Effector memory CD8-positive, alpha-beta T cell (primary cell): Measurements from ENCODE around the gene NRDC.
A peak's percentile ranks its signal among the peaks of the same experiment; 100 is the strongest.
"Not testable (repeated sequence)": the region's sequence is repeated elsewhere in the genome, so short reads cannot be mapped to it uniquely, and the experiment has no call there.

Source experiments
- ATAC-seq: fragments of 150-1000 bp; cut with Tn5 transposase; replicated peaks from 2 replicates; pipeline ENCODE4 v1.10.0; 2021; ENCODE audit warnings: mild to moderate bottlenecking, moderate library complexity
- DNase-seq, 3 experiments: peaks; one replicate each; pipeline ENCODE4 v3.0.0; 2021
- H3K27ac Mint-ChIP-seq, 2 donors: one replicate each; pipeline ENCODE4 v1.8.0; 2022; ENCODE audit warnings: mild to moderate bottlenecking in 2 of 2, mixed read lengths in 2 of 2, moderate library complexity in 2 of 2
- H3K27me3 Mint-ChIP-seq, 2 donors: one replicate each; pipeline ENCODE4 v1.8.0; 2022; ENCODE audit warnings: mixed read lengths in 2 of 2
- H3K36me3 Mint-ChIP-seq: one replicate; pipeline ENCODE4 v1.8.0; 2022; ENCODE audit warnings: mild to moderate bottlenecking, moderate library complexity, mixed read lengths; ENCODE audit not compliant: insufficient read depth
- H3K4me1 Mint-ChIP-seq, 2 donors: one replicate each; pipeline ENCODE4 v1.8.0; 2022; ENCODE audit warnings: low read depth in 2 of 2, mixed read lengths in 2 of 2
- H3K4me3 Mint-ChIP-seq, 2 donors: one replicate each; pipeline ENCODE4 v1.8.0; 2022; ENCODE audit warnings: mild to moderate bottlenecking in 2 of 2, mixed read lengths in 2 of 2, moderate library complexity in 2 of 2
- H3K9me3 Mint-ChIP-seq, 2 donors: one replicate each; pipeline ENCODE4 v1.8.0; 2022; ENCODE audit warnings: mixed read lengths in 2 of 2

NRDC gene

GRCh38 chr1:51847294-51847920 lies 31.1 kb downstream of the NRDC start:
- Mint-ChIP-seq H3K4me1 (peaks cover 12 to 28% of the 10 kb centered on the region in 2 donors), H3K27me3 (no peaks in the 10 kb centered on the region), H3K36me3 (peaks cover 8% of the 10 kb centered on the region), H3K27ac (no peak overlapping the region), H3K9me3 (no peaks in the 10 kb centered on the region), H3K4me3 (no peak overlapping the region)
- no peak for ATAC-seq
- no peak for DNase-seq

GRCh38 chr1:51843948-51844347 lies 34.6 kb downstream of the NRDC start:
- peaks cover 20 to 42% of the 10 kb centered on the region in 2 donors for H3K4me1 Mint-ChIP-seq
- no peak overlapping the region for H3K4me3 Mint-ChIP-seq
- peaks cover 16% of the 10 kb centered on the region for H3K36me3 Mint-ChIP-seq
- H3K9me3 Mint-ChIP-seq = no peaks in the 10 kb centered on the region
- H3K27me3 Mint-ChIP-seq = no peaks in the 10 kb centered on the region
- H3K27ac Mint-ChIP-seq = peak overlapping the region in 1 of 2 donors; percentile 76
- ATAC-seq (no peak), DNase-seq (no peak)

GRCh38 chr1:51842261-51842660 lies 36.3 kb downstream of the NRDC start:
- Mint-ChIP-seq H3K4me1 (peaks cover 20 to 46% of the 10 kb centered on the region in 2 donors), H3K27me3 (no peaks in the 10 kb centered on the region), H3K9me3 (no peaks in the 10 kb centered on the region), H3K4me3 (no peak overlapping the region), H3K27ac (no peak overlapping the region), H3K36me3 (peaks cover 24% of the 10 kb centered on the region)
- DNase-seq (no peak), ATAC-seq (no peak)

GRCh38 chr1:51840743-51841461 lies 37.6 kb downstream of the NRDC start:
- Mint-ChIP-seq H3K4me1 (peaks cover 20 to 42% of the 10 kb centered on the region in 2 donors), H3K27ac (no peak overlapping the region)

GRCh38 chr1:51840182-51840581 lies 38.3 kb downstream of the NRDC start:
- no peak overlapping the region for H3K4me3 Mint-ChIP-seq
- no peaks in the 10 kb centered on the region for H3K9me3 Mint-ChIP-seq
- H3K36me3 Mint-ChIP-seq = peaks cover 38% of the 10 kb centered on the region
- DNase-seq (no peak), ATAC-seq (no peak)
- no peak overlapping the region for H3K27ac Mint-ChIP-seq
- no peaks in the 10 kb centered on the region for H3K27me3 Mint-ChIP-seq
- peaks cover 18 to 41% of the 10 kb centered on the region in 2 donors for H3K4me1 Mint-ChIP-seq

More at GRCh38 chr1:51840743-51841461, 37.6 kb downstream of the NRDC start:
- Mint-ChIP-seq H3K27me3 (no peaks in the 10 kb centered on the region), H3K36me3 (peaks cover 31% of the 10 kb centered on the region), H3K4me3 (no peak overlapping the region), H3K9me3 (no peaks in the 10 kb centered on the region)
- ATAC-seq (no peak), DNase-seq (no peak)

GRCh38 chr1:51839094-51839493 lies 39.4 kb downstream of the NRDC start:
- Mint-ChIP-seq H3K27ac (peak overlapping the region in 1 of 2 donors; percentile 41), H3K4me1 (peaks cover 11 to 34% of the 10 kb centered on the region in 2 donors), H3K9me3 (no peaks in the 10 kb centered on the region), H3K27me3 (no peaks in the 10 kb centered on the region), H3K36me3 (peaks cover 47% of the 10 kb centered on the region), H3K4me3 (no peak overlapping the region)
- ATAC-seq (no peak), DNase-seq (no peak)

GRCh38 chr1:51837243-51837642 lies 41.3 kb downstream of the NRDC start:
- Mint-ChIP-seq H3K27ac (peak overlapping the region in 1 of 2 donors; percentile 12), H3K4me1 (peaks cover 8 to 27% of the 10 kb centered on the region in 2 donors), H3K9me3 (no peaks in the 10 kb centered on the region), H3K36me3 (peaks cover 57% of the 10 kb centered on the region), H3K27me3 (no peaks in the 10 kb centered on the region), H3K4me3 (no peak overlapping the region)
- no peak for ATAC-seq
- DNase-seq = no peak

- no peak for DNase-seq
- Mint-ChIP-seq H3K4me3 (no peak overlapping the region), H3K27me3 (no peaks in the 10 kb centered on the region), H3K36me3 (peaks cover 70% of the 10 kb centered on the region), H3K4me1 (peaks cover 0 to 3% of the 10 kb centered on the region in 2 donors), H3K27ac (no peak overlapping the region), H3K9me3 (no peaks in the 10 kb centered on the region)
- no peak for ATAC-seq
Measured at GRCh38 chr1:51833700-51834099, 44.8 kb downstream of the NRDC start.

- Mint-ChIP-seq H3K36me3 (peaks cover 48% of the 10 kb centered on the region), H3K9me3 (no peaks in the 10 kb centered on the region), H3K4me3 (no peak overlapping the region), H3K4me1 (no peaks in the 10 kb centered on the region), H3K27ac (peak overlapping the region in 1 of 2 donors; percentile 44), H3K27me3 (no peaks in the 10 kb centered on the region)
- DNase-seq (no peak), ATAC-seq (no peak)
Measured at GRCh38 chr1:51829058-51829457, 49.5 kb downstream of the NRDC start.

- DNase-seq = no peak
- Mint-ChIP-seq H3K4me1 (peaks cover 0 to 5% of the 10 kb centered on the region in 2 donors), H3K36me3 (peaks cover 61% of the 10 kb centered on the region), H3K9me3 (no peaks in the 10 kb centered on the region), H3K27me3 (no peaks in the 10 kb centered on the region), H3K27ac (no peak overlapping the region), H3K4me3 (no peak overlapping the region)
- ATAC-seq = no peak
Measured at GRCh38 chr1:51819810-51820209, 58.7 kb downstream of the NRDC start.

GRCh38 chr1:51819021-51819420 lies 59.5 kb downstream of the NRDC start:
- peaks cover 64% of the 10 kb centered on the region for H3K36me3 Mint-ChIP-seq
- ATAC-seq, H3K27me3 Mint-ChIP-seq, DNase-seq, H3K9me3 Mint-ChIP-seq, H3K4me1 Mint-ChIP-seq, H3K27ac Mint-ChIP-seq, H3K4me3 Mint-ChIP-seq: not testable (repeated sequence)

- Mint-ChIP-seq H3K4me1 (peaks cover 0 to 7% of the 10 kb centered on the region in 2 donors), H3K4me3 (no peak overlapping the region), H3K36me3 (peaks cover 66% of the 10 kb centered on the region), H3K9me3 (no peaks in the 10 kb centered on the region), H3K27ac (no peak overlapping the region), H3K27me3 (no peaks in the 10 kb centered on the region)
- DNase-seq = no peak
- ATAC-seq = no peak
Measured at GRCh38 chr1:51818487-51818886, 60.0 kb downstream of the NRDC start.

GRCh38 chr1:51814513-51814912 lies 64.0 kb downstream of the NRDC start:
- Mint-ChIP-seq H3K9me3 (no peaks in the 10 kb centered on the region), H3K4me3 (no peak overlapping the region), H3K4me1 (peaks cover 0 to 3% of the 10 kb centered on the region in 2 donors), H3K36me3 (peaks cover 75% of the 10 kb centered on the region), H3K27ac (no peak overlapping the region), H3K27me3 (no peaks in the 10 kb centered on the region)
- no peak for DNase-seq
- no peak for ATAC-seq

GRCh38 chr1:51799372-51799771 lies 79.2 kb downstream of the NRDC start:
- no peak overlapping the region for H3K27ac Mint-ChIP-seq
- ATAC-seq = no peak
- no peak overlapping the region for H3K4me3 Mint-ChIP-seq
- DNase-seq = no peak
- peaks cover 42% of the 10 kb centered on the region for H3K36me3 Mint-ChIP-seq
- no peaks in the 10 kb centered on the region for H3K27me3 Mint-ChIP-seq
- H3K9me3 Mint-ChIP-seq = no peaks in the 10 kb centered on the region
- peaks cover 0 to 4% of the 10 kb centered on the region in 2 donors for H3K4me1 Mint-ChIP-seq
